Activated CD4-positive, alpha-beta T cell treated with anti-CD3 and anti-CD28 coated beads, Interleukin-2, amount 50 U/mL, for 4 hours (primary cell): ENCODE data around the gene NXPH2.

ENCODE experiments used
- DNase-seq, 2 experiments: peaks; one replicate each; pipeline ENCODE4 v3.0.0-alpha.2; 2020

Gene NXPH2

DNA sequence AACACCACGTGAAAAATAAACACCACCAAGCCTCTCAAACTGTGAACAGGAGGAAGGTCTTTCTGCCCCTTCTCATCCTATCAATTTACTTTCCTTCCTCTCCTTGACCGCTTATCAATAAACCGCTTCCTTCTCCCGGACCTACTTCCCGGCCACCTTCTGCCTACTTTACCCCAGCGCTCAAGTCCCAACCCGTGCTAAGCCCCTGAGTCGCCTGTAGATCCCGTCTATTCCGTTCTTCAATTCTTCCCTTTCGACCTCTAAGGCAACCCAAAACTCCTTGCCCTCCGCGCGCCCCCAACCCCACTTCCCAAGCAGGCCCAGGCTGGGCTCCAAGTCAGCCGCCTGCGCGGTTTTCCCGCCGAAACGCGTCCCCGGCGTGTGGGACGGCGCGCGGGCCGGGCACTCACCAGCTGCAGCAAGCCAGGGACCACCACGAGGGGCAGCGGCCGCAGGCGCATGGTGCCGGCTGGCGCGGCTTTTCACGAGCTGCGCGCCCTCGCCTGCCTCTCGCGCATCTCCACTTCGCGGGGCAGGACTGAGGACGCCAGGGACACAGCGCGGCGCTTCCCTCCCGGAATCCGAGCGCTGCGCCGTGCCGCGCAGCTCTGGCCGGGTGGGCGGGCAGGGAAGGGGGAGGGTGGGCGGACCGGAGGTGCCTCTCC, at the start of gene NXPH2:
NXPH2 (minus strand) TSS at position 610 of the 665 bp plus-strand sequence; CDS start at position 461, 149 bp downstream.
- no peak for DNase-seq

DNA sequence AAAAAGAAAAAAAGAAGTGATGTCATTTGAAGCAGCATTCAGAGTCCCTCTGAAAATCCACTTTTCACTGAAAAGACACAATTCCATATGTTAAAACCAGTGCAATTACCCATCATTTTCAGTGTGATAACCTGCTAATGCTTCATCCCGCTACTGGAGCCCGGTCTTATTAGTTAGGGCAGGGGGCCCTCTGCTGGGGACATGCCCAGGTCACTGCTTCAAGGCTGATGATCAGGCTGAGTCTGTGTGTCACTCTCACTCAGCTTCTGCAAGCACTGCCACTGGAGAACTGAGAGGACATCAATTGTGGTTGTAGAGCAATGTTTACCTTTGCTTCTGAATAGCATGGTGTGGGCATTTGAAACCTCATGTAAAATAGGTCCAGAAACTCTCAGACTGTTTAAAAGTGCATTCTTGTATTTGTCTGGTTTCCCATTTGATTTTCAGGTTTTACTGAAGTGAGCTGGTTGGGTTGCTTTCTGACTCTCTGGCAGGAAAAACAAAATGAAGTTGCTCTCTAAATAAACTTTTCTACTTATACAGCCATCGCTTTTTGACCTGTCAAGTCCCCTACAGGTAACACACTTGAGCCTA, 49.2 kb upstream of the NXPH2 start:
- DNase-seq = peak in 1 of 2 experiments; percentile 4

DNA sequence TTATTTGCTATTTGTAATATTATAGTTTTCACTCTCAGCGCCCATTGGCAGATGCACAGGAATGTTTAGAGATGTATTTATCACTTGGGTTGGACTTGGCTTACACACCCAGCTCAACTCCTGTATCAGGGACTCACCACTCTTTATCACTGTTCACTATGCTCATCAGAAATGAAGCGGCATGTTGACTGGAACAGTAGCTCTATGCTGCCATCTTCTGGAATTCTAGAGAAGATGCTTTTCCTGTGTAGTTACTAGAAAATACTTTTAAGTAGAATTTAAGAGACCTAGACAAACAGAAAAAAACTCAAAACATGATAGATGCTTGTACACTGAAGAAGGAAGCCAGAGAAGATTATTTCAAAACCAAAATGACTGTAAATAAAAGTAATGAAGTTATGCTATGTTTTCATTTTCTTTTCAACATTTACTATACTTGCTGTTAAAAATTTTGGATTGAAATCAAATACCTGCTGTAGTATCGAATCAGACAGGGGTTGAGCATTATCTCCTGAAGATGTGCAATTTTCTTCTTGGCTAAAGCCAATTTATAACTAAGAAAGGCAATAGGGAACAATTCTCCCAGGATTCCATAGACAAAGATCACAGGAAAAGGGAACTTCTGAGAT, 47.4 kb upstream of the NXPH2 start:
- no peak for DNase-seq

DNA sequence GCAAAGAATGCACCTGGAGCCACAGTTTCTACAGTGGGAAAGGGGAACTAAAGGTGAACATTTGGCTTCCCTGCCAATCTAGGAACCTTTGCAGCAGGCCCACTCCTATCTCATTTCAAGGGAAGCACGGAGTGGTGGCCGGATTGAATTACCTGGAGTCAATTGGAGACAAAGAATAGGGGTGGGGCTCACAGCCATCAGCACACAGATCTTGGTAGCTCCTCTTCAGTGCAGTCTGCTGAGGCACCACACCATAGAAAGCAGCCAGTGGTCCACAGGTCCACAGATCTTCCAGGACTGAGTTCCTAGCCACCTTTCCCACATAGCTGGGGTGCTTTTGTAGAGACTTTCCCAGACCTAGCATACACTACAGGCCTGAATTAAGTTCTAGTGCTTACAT, 43.5 kb upstream of the NXPH2 start:
- DNase-seq = no peak

DNA sequence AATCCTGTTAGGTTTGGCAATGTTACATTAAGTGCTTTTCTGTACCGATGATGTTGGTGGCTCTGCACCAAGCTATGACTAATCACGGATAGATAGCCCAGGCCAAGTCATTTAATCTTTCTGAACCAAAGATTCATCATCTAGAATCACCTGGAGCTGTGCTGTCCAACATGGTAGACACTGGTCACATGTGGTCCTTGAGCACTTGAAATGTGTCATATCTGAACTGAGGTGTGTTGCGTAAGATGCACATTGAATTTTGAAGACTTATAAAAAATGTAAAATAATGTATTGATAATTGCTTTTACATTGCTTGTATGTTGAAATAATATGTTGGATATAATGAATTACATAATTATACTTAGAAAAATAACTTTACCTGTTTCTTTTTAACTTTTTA, 39.8 kb upstream of the NXPH2 start:
- DNase-seq = no peak

DNA sequence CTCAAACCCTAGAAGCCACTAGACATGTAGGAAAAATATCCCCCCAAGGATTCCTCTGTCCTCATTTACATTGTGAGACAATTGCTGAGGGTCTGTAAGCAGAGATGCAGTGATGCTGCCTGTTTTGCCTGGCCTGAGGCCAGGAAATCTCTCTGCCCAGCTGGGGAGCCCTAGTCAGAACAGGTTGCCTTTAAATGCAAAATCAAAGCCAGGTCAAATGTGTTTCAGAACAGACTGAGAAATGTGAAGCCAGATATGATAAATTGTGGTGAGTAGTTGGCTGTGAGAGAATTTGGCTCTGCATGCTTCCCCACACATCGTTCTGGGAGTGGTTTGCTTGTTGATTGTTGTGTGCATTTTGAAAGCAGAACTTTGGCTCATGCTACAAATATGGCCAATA, 38.4 kb upstream of the NXPH2 start:
- no peak for DNase-seq

DNA sequence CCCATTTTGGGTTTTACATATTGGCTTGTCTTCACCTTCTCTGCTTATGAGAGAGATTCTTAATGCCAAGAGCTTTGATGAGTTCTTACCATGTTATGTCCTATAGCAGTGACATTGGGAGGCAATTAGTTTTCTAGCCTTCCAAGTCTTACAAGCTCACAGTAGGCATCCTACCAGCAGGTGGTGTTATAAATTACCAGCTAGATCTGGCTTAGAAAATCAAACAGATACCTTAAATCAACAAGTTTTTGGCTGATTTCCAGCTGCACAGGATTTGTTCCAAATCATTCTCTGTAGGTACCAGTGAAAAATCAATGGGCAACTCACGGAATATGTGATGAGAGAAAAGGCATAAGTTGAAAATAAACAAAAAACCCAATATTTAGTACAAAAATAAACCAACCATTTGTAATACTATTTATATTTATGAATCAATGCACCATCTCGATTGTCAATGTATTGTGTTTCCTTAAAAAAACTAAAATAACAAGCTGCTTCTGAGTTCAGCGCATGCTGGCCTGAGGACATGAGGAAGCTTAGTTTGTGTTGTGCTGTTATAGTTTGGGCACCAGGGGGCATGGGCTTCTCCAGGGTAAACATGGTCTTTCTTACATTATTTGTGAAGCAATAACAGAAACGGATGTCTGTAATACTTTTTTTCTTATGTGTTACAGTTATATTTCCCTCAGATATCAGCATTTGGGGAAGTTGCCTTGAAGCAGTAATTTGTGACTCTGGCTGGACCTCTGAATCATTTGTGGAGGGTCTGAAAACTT, 34.1 kb upstream of the NXPH2 start:
- no peak for DNase-seq

DNA sequence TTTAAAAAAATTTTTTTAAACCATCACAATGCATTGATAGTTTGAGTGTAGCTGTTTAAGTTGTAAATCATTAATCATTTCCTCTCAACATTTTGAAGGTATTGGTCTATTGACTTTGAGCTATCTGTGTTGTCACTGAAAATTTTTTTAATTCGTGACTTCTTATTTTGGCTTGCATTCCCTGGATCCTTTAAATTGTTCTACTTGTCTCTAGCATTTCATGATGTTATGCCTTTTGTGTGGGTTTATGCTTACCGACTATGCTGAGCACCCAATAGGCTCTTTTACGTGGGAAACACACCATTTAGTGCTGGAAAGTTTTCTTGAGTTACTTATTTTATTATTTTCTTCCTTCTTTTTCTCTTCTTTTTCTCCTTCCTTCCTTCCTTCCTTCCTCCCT, 31.2 kb upstream of the NXPH2 start:
- DNase-seq = no peak

DNA sequence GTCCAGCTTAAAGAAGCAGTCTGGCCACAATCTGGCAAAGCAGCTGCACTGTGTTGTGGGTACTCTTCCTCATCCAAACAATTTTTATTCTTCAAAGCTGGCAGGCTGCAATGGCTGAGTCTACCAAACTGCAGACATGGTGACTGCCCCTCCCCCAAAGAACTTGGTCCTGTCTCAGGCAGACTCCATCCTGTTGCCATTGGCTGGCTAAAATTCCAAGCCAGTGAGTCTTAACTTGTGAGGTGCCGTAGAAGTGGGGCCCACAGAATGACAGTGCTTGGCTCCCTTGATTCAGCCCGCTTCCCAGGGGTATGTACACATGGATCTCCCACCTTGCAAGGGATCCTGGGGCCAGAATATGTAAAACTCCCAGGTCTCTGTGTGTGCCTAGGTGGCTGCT, 14.5 kb upstream of the NXPH2 start:
- no peak for DNase-seq

DNA sequence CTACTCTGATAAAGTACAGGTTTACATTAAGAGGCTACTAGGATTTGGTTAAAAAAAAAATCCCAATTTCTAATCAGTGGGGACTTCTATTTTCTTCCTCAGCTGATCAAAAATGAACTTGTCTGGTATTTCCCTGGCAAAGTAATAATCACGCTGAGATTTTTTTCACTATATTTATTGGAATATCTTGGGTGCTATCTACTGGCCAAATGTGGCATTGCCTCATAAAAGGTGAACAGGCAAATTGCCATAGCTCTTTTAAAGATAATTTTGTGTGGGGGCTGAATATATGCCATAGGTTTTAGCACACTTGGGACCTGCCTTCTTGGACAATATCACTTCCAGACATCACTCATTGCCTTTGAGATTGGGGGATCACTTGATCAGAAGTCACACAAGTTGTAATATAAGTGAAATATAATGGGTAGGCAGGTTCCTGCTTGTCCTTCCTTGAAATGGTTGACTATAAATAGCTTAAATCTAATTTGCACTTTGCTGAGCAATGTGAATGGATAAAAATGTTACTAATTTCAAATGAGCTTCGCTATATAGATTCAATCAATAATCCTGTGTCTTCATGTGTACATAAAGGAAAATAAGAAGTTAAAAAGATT, 7.0 kb upstream of the NXPH2 start:
- no peak for DNase-seq

DNA sequence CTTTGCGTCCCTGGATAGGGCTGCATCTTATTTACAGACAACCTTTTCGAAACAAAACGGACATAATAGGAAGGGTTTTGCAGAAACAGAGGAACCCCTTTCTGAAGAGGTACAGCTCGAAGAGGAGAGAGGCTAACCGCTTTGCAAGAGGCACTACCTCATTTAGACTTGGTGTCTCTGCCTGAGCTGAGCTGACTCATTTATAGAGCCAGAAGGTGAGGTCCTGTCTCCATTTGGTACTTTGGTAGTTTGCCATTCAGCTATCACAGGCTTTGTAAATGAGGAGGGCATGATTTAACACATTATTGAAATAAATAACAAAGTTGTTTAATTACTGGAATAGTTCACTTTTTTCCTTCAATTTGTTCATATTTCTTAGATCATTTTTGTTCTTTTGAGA, 2.2 kb upstream of the NXPH2 start:
- no peak for DNase-seq

DNA sequence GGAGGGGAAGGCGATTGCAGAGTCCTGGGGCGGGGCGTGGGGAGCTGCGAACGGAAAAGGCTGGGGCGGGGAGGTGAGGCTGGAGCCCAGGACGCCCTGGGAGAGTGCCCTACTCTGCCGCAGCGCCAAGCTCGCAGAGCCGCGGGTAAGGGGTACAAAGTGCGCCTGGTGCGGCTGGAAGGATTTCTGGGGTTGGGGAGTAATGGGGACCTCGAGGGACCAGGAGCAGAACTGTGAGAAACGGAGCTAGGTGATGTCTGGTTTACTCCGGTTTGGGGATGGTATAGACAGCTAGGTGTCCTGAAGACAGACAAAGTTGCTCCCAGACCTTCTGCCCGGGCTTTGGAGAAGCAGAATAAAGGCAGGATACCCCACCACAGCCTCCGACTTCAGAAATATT, 718 bp upstream of the NXPH2 start:
- no peak for DNase-seq

DNA sequence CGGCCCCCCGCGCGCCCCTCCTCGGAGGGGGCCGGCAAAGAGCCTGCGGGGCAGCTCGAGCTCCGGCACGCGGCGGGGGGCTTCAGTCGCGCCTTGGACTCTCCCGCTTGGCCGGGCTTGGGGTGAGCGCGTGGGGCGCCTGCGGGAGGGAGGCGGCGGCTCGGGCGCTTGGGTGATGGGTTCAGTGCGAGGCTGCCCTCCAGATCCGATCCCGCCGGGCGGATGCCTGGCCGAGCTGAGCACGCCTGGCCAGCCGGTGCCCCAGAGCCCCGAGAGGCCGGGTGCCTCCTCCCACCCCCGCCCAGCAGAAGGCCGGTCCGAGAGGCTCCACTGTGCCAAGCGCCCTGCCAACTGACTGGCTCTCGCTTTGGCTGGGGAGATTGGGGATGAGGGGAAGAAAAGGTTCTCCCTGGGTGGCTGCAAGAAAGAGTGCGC, 273 bp upstream of the NXPH2 start:
- DNase-seq = no peak

DNA sequence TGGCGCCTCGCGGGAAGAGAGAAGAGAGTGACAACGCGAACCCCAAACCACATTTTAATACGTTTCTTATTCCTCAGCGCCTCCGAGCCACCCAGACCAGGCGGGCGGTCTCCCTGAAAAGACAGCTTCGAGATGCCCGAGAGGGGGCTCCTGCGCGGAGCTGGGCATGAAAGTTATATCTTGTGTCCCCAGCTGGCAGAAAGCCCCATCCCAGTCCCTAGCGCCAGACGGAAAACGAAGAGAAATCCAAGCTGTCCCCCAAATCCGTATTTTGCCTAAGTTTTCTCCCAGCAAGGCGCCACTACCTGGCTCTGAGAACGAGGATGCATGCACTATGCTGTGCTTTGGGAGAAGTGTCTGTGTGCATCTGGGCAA, 797 bp downstream of the NXPH2 start:
- DNase-seq = no peak

DNA sequence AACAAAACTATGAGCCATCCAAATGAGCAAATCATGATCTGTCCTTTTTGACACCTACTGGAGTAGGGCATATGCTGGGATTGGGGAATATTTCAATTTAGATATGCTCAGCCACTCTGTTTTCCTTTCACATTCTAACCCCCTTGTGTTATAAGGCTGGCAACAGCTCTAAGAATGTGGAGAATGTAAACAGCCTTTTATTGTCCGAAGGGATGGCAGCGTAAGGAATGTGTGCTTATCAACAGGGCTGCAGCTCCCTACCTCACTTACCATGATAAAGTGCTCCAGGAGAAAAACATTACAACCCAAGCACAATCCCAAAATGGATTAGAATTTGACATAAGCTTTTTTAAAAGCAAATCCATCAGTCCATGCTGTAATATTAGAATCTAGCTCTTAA, 2.2 kb downstream of the NXPH2 start:
- no peak for DNase-seq

DNA sequence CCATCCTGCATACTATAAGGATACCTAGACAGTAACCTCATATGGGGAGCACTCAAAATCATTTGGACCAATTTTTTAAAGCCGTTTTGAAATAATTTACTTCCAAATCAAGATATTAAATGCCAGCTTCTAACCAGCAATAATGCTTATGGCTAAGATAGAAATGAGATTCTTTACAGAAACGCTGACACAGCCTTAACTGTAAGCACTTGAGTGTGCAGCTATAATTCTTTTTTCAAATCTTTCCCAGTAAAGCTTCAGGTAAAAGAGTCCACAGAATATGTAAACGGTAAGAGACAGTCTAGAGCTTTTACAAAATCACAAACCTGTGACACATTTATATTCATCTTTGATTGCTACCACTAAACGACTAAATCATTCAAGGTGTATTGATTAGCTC, 4.5 kb downstream of the NXPH2 start:
- no peak for DNase-seq

DNA sequence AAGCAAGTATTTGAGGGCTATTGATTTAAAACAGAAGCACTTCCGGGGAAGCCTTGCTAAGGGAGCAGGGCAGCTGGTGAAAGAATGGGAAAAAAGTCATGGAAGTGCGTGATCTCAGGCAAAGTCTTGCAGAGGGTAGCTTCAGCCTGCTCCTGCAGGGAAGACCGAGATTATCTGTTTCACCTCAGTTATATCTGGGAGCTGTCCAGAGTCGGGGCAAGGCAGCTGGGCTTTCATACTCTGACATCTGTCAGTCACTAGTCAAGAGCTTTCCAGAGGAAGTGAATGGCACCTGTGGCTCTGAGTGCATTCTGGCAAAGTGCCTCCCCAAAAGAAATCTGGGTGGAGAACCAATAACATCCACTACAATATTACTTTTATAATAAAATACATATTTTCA, 8.7 kb downstream of the NXPH2 start:
- DNase-seq = no peak

DNA sequence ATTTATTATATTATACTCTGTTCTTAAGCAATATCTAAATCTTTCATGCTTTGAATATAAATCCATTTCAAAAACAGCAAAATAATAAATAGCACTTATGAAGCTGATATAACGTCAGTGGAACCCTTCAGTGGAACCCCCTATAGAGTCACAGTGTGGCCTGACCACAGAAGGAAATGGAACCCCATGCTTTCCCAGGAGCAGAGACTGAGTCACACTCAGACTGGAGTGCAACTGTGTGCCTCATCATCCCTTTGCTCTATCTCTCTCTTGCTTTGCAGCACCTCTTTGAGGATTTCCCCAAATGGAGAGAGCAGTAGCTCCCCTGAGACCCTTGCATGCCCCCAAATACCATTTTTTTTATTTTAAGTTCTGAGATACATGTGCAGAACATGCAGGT, 13.1 kb downstream of the NXPH2 start:
- no peak for DNase-seq

DNA sequence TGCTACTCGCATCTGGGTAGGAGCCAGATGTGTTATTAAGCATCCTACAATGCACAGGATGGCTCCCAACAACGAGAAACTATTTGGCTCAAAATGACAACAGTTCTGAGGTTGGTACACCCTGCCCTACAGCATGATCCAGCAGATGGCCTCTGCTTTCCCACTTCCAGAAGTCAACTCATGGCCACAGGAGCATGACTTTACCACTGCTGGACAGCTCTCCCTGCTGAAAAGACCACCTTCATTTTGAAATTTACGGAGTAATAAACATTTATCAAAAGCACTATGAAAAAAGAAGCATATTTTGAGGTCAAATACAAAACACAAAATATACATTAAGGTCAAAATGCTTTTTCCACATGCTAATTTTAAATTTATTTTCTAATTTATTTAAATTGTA, 13.7 kb downstream of the NXPH2 start:
- DNase-seq = no peak

DNA sequence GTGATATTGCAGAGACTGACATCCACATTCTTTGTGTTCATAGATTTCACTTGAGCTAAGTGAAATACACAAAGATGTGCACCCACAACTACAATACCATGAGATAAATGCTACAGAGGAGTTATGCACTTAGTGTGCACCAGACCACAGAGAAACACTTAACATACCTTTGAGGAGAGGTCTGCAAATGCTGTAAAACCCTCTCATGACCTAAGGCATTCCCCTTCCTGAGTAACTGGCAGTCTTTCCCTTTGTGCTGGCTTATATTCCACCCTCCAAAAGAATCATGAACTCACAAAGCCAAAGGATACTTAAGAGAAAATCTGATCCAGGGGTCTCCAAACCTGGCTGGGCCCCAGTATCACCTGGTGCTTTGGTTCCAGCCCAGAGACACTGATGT, 16.2 kb downstream of the NXPH2 start:
- DNase-seq = no peak

DNA sequence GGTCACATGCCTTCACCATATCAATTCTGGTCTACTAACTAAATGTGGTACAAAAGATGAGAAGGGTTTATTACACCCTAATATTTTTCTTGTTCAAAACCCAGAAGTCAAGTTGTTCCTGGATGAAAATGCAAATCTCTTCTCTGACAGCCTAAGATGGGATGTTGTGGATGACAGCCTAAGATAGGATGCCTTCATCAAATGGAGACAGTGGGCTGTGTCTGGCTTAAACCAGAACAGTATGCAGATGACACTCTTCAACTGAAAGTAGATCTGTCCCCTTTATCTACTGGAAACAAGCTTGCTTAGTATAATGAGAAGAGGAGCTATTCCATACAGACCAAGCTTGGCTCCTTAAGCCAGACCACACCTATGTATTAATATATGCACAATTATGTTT, 17.7 kb downstream of the NXPH2 start:
- no peak for DNase-seq

DNA sequence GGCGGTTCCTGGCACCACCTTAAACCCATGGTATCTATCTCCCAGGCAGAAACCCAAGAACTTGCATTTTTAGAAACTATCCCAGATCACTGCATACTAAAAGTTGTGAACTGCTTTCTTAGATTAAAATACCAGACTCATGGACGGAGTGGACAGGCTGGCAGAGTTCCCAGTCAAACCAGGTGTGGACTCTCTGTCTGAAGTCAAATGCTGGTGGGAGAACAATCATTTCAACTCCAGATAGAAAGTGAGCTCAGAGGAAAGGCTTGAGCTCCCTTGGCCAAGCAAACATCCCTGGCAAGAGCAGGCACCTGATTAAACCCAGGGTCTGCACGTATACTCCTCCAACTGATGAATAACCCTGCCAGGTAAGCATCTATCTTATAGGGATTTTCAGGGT, 19.5 kb downstream of the NXPH2 start:
- DNase-seq = no peak

DNA sequence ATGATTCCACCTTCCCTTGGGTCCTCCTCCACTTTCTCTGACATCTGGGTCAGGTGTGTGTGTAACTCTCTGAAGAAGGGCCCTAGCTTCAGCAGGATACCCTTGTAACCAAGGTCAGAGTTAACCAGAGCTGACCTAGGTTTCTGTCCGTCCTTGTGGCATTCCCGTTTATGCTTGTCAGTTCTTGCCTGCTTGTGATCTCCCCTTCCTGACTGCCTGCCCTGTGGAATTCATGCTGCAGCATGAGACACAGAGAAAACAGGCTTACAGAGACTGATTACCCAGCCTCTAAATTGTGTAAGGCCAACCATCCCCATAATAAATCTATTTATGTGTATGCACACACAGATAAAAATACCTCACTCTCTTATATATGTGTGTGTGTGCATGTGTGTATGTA, 22.8 kb downstream of the NXPH2 start:
- DNase-seq = no peak
